Stimulated activated CD8-positive, alpha-beta memory T cell treated with anti-CD3 and anti-CD28 coated beads, Interleukin-15, amount 100 ng/mL, for 4 hours (primary cell): Measurements from ENCODE around the gene CPT1C.

ENCODE experiments used
- DNase-seq, 2 donors: peaks; one replicate each; pipeline ENCODE4 v3.0.0-alpha.2; 2020; ENCODE audit warnings: low read depth in 2 of 2

CPT1C gene

GRCh38 chr19:49755956-49756355, 65.0 kb downstream of the CPT1C start:
- no peak for DNase-seq

- no peak for DNase-seq
These were observed 67.4 kb downstream of the CPT1C start for GRCh38 chr19:49758292-49758691.

GRCh38 chr19:49761249-49761624, 70.3 kb downstream of the CPT1C start:
- no peak for DNase-seq

- DNase-seq: no peak
These were observed 70.9 kb downstream of the CPT1C start for GRCh38 chr19:49761625-49762311.

GRCh38 chr19:49763230-49763629, 72.3 kb downstream of the CPT1C start, which contains the start of gene TSKS:
Gene TSKS (minus strand): TSS chr19:49763306. CDS start chr19:49763247, 59 bp downstream.
- DNase-seq: no peak
